GM12878 (cell line): Measurements from ENCODE around the gene SYTL1. TPM values are rescaled to one million over a fixed set of nuclear protein-coding genes. Genes with fewer than 3 reads are reported as not detected.
A peak's percentile ranks its signal among the peaks of the same experiment; 100 is the strongest.

Source experiments
- ATAC-seq: fragments of 200-7000 bp; cut with Tn5 transposase; 3 replicates; pipeline ENCODE4 v1.9.1; 2020; ENCODE audit warnings: mild to moderate bottlenecking, moderate library complexity
- BruUV-seq: library from RNA; stranded (reverse); fragments of 400-500 nt; replicated peaks from 2 replicates; lab custom pipeline; 2021; lab: Mats Ljungman, UMichigan
- CTCF ChIA-PET: fragments of 300-600 bp; sonication (Branson Sonifier 250); formaldehyde crosslinking; extraction: SDS; loops from one replicate; lab custom pipeline; 2021; ENCODE audit warnings: inconsistent platforms; lab: Yijun Ruan, JAX
- POLR2A ChIA-PET: fragments of 350-600 bp; formaldehyde crosslinking; extraction: SDS; loops from one replicate; lab custom pipeline; 2021; ENCODE audit warnings: inconsistent platforms; lab: Charles Lee
- RAD21 ChIA-PET: fragments of 300-600 bp; sonication (Branson Sonifier 250); formaldehyde crosslinking; loops from one replicate; lab custom pipeline; 2023; ENCODE audit warnings: antibody characterized with exemption; ENCODE audit not compliant: unreplicated experiment; lab: Charles Lee
- SMC1A ChIA-PET: fragments of 300-600 bp; sonication (Branson Sonifier 250); formaldehyde crosslinking; loops from one replicate; lab custom pipeline; 2023; ENCODE audit not compliant: unreplicated experiment, uncharacterized antibody; lab: Charles Lee
- DNase-seq: peaks from one replicate; pipeline ENCODE4 v3.0.0-alpha.2; 2011; ENCODE audit warnings: low read depth, low spot score
- FAIRE-seq: peaks from 3 replicates; lab custom pipeline; 2011; peaks lifted over from hg19 to GRCh38; lab: Jason Lieb, UNC
- H2AFZ ChIP-seq: 2 replicates; pipeline ENCODE4 v1.6.0; 2011; ENCODE audit warnings: low read depth, low read length, control low read depth; ENCODE audit not compliant: control insufficient read depth
- H3K27ac ChIP-seq: 2 replicates; pipeline ENCODE4 v1.5.1; 2011; ENCODE audit warnings: control low read depth; ENCODE audit not compliant: control insufficient read depth, insufficient read depth
- H3K27me3 ChIP-seq, 2 experiments: replicated peaks in 1 of 2; 2 replicates each; pipeline versions ENCODE4 v1.6.0 to v1.6.1; 2011; ENCODE audit warnings: low read length in 1 of 2; ENCODE audit not compliant: control insufficient read depth in 2 of 2, insufficient read depth in 2 of 2
- H3K36me3 ChIP-seq, 2 experiments: 2 replicates each; pipeline ENCODE4 v1.5.1; 2011; ENCODE audit warnings: low read length in 1 of 2; ENCODE audit not compliant: control insufficient read depth in 2 of 2, insufficient read depth in 2 of 2
- H3K4me1 ChIP-seq: 2 replicates; pipeline ENCODE4 v1.6.1; 2011; ENCODE audit warnings: mild to moderate bottlenecking, low read length, moderate library complexity, mixed read lengths; ENCODE audit not compliant: control insufficient read depth, insufficient read depth
- H3K4me2 ChIP-seq: 2 replicates; pipeline ENCODE4 v1.6.0; 2011; ENCODE audit warnings: control low read depth; ENCODE audit not compliant: control insufficient read depth, insufficient read depth
- H3K4me3 ChIP-seq: fragments of 200-600 bp; sonication (generic); 2 replicates; pipeline ENCODE4 v1.5.1; 2016
- H3K79me2 ChIP-seq: 2 replicates; pipeline ENCODE4 v1.6.0; 2011; ENCODE audit warnings: low read length; ENCODE audit not compliant: control insufficient read depth, insufficient read depth
- H3K9ac ChIP-seq: 2 replicates; pipeline ENCODE4 v1.8.0; 2011; ENCODE audit warnings: low read length, control low read depth, mixed read lengths; ENCODE audit not compliant: control insufficient read depth, insufficient read depth
- H3K9me3 ChIP-seq: replicated peaks from 3 replicates; pipeline ENCODE4 v1.5.1; 2011; ENCODE audit warnings: mild to moderate bottlenecking, low read length; ENCODE audit not compliant: control insufficient read depth, insufficient read depth
- H4K20me1 ChIP-seq: 2 replicates; pipeline ENCODE4 v1.6.0; 2011; ENCODE audit not compliant: control insufficient read depth, insufficient read depth
- ATF2 ChIP-seq: IDR thresholded peaks from 2 replicates; pipeline ENCODE4 v1.6.1; 2012; ENCODE audit warnings: low read length, inconsistent platforms
- ATF7 ChIP-seq: fragments of 450-650 bp; IDR thresholded peaks from 2 replicates; pipeline ENCODE4 v1.6.1; 2016; ENCODE audit warnings: low read depth, mild to moderate bottlenecking
- CHD1 ChIP-seq: IDR thresholded peaks from 2 replicates; pipeline ENCODE4 v1.6.1; 2012; ENCODE audit warnings: low read depth, low read length, improper control_type of control experiment
- DPF2 ChIP-seq: fragments of 450-650 bp; IDR thresholded peaks from 2 replicates; pipeline ENCODE4 v1.6.1; 2017; ENCODE audit warnings: mild to moderate bottlenecking
- GATAD2B ChIP-seq: fragments of 450-650 bp; conservative IDR thresholded peaks from 2 replicates; pipeline ENCODE4 v1.6.1; 2017; ENCODE audit warnings: low read depth, mild to moderate bottlenecking, moderate library complexity
- IRF4 ChIP-seq: IDR thresholded peaks from 2 replicates; pipeline ENCODE4 v1.6.1; 2011; ENCODE audit warnings: low read depth, low read length
- NFYB ChIP-seq: IDR thresholded peaks from 2 replicates; pipeline ENCODE4 v1.6.1; 2011; ENCODE audit warnings: low read depth, mild to moderate bottlenecking, low read length, improper control_type of control experiment, moderate library complexity; ENCODE audit not compliant: insufficient read depth
- PBX3 ChIP-seq: IDR thresholded peaks from 2 replicates; pipeline ENCODE4 v1.6.1; 2011; ENCODE audit warnings: mild to moderate bottlenecking, low read depth, low read length, moderate library complexity; ENCODE audit not compliant: insufficient replicate concordance
- PKNOX1 ChIP-seq: fragments of 450-650 bp; IDR thresholded peaks from 2 replicates; pipeline ENCODE4 v1.6.1; 2016; ENCODE audit warnings: mild to moderate bottlenecking
- SIX5 ChIP-seq: IDR thresholded peaks from 2 replicates; pipeline ENCODE4 v1.6.1; 2011; ENCODE audit warnings: mild to moderate bottlenecking, low read depth, low read length, moderate library complexity; ENCODE audit not compliant: severe bottlenecking
- SMAD5 ChIP-seq: IDR thresholded peaks from 2 replicates; pipeline ENCODE4 v1.6.1; 2016; ENCODE audit warnings: antibody characterized with exemption, low read depth
- USF1 ChIP-seq: IDR thresholded peaks from 2 replicates; pipeline ENCODE4 v1.6.1; 2011; ENCODE audit warnings: borderline replicate concordance, low read depth, mild to moderate bottlenecking, moderate library complexity, mixed read lengths, low read length; ENCODE audit not compliant: insufficient read depth; ENCODE audit errors: extremely low read length
- ZZZ3 ChIP-seq: IDR thresholded peaks from 2 replicates; pipeline ENCODE4 v1.6.1; 2011; ENCODE audit warnings: low read depth; ENCODE audit not compliant: control insufficient read depth, insufficient read length
- WGBS: methylation state at CpG from one replicate; pipeline ENCODE4 v1.1.6; 2016; ENCODE audit warnings: low lambda C conversion rate; ENCODE audit not compliant: insufficient replicate concordance, insufficient coverage; ENCODE audit errors: missing lambda C conversion rate; 5-methylcytosine and 5-hydroxymethylcytosine counted together
- in situ Hi-C: fragments of 300-500 bp; cut with MboI; formaldehyde crosslinking; loops from 9 replicates; pipeline ENCODE4 v1.14.3; 2018; ENCODE audit warnings: mixed read lengths
- intact Hi-C: fragments of 100-400 bp; cut with micrococcal nuclease; formaldehyde crosslinking; loops from one replicate; pipeline ENCODE4 v1.14.2; 2022; ENCODE audit not compliant: unreplicated experiment
- polyA plus RNA-seq, 11 experiments: library from polyadenylated mRNA; depleted of rRNA in 4 of 11; unstranded in 6 of 11; stranded (reverse) in 5 of 11; fragments of >200 nt; fragmentation: Nextera tagmentation in 4 of 11; fragmentation: Illumina TruSeq in 1 of 11; extraction: Ambion mirVana in 4 of 11; extraction: Trizol in 1 of 11; gene quantifications; 1 replicate in 1 of 11; 2 replicates in 10 of 11; pipeline versions ENCODE4 v1.2.1 to v1.2.3, GENCODE V29; 2011 to 2016; ENCODE audit warnings: inconsistent platforms in 2 of 11, missing spikeins in 2 of 11, low read depth in 1 of 11
- total RNA-seq, 4 experiments: library from RNA; depleted of rRNA in 3 of 4; stranded (reverse); fragments of >200 nt in 3 of 4; fragmentation: Illumina TruSeq in 1 of 4; extraction: Trizol in 1 of 4; gene quantifications; 2 replicates each; pipeline versions ENCODE4 v1.2.1 to v1.2.3, GENCODE V29; 2013 to 2021

Gene SYTL1
- total and polyA plus RNA-seq, 10 of the 15 experiments (the other 5 are each of a cell fraction or from before 2014, with no cell fraction given) = 0.72 to 45.6 (median 14.8) TPM

- DNase-seq (no peak), ATAC-seq (no peak), FAIRE-seq (no peak)
- H3K27me3 ChIP-seq = no peaks in the 10 kb centered on the region; a peak in 1 of 4 replicates
- ChIA-PET CTCF (interaction anchor here (2.4 kb wide), 1 partner anchor 10 kb away, joined by 5 read pairs; no protein-coding TSS in a partner anchor), POLR2A (no interaction called here), SMC1A (no interaction called here), RAD21 (interaction anchor here (0.9 kb wide), 1 partner anchor 9 kb away, joined by 3 read pairs; no protein-coding TSS in a partner anchor)
- H4K20me1 ChIP-seq = no peaks in the 10 kb centered on the region
- H3K27ac ChIP-seq = no peak overlapping the region
- H3K79me2 ChIP-seq = no peaks in the 10 kb centered on the region
- no TSS peak for BruUV-seq
- H3K9me3 ChIP-seq = no peaks in the 10 kb centered on the region
- intact Hi-C loops = no loop called here
- H3K36me3 ChIP-seq = no peaks in the 10 kb centered on the region
- in situ Hi-C loops = no loop called here
- 80% methylated on average over 21 of the region's 21 CpGs for WGBS
- H3K9ac ChIP-seq = no peak overlapping the region
- no peak for TF ChIP-seq ZZZ3
- TF ChIP-seq PKNOX1 = no peak
- no peak for TF ChIP-seq USF1
- H3K4me2 ChIP-seq = peak overlapping the region; percentile 98; the same call in 1 of the 2 replicates
- H3K4me3 ChIP-seq = 0 out of 2 replicates have a peak overlapping the region, but pooled peaks have one; percentile 57
- H3K4me1 ChIP-seq = peaks cover 18% of the 10 kb centered on the region
- H2AFZ ChIP-seq = no peak overlapping the region
These were observed 19.2 kb downstream of the SYTL1 start for GRCh38 chr1:27361044-27361402.

- in situ Hi-C loops = no loop called here
- Histone ChIP-seq H3K4me3 (no peak overlapping the region), H4K20me1 (no peaks in the 10 kb centered on the region), H3K79me2 (no peaks in the 10 kb centered on the region), H3K27me3 (no peaks in the 10 kb centered on the region; a peak in 1 of 4 replicates), H2AFZ (no peak overlapping the region), H3K9ac (no peak overlapping the region), H3K36me3 (no peaks in the 10 kb centered on the region), H3K4me2 (no peak overlapping the region), H3K27ac (no peak overlapping the region), H3K4me1 (peaks cover 18% of the 10 kb centered on the region), H3K9me3 (no peaks in the 10 kb centered on the region)
- ChIA-PET RAD21 (interaction anchor here (0.6 kb wide), 1 partner anchor 23 kb away, joined by 4 read pairs; no protein-coding TSS in a partner anchor), POLR2A (interaction anchor here (1.1 kb wide), 1 partner anchor 244 kb away, joined by 3 read pairs; no protein-coding TSS in a partner anchor), CTCF (interaction anchor here (1.8 to 2.4 kb wide), 2 partner anchors 9 to 30 kb away, joined by 5 to 9 read pairs; partner anchors contain the start of gene GPR3), SMC1A (interaction anchor here (1.3 kb wide), 1 partner anchor 26 kb away, joined by 4 read pairs; no protein-coding TSS in a partner anchor)
- FAIRE-seq = no peak
- intact Hi-C loops = no loop called here
- ATAC-seq = no peak
- WGBS = 76% methylated on average over 8 of the region's 8 CpGs
- no peak for DNase-seq
- no TSS peak for BruUV-seq
- TF ChIP-seq ATF2 (no peak), PBX3 (no peak), SMAD5 (no peak), SIX5 (no peak), GATAD2B (no peak), CHD1 (no peak), NFYB (no peak), DPF2 (no peak), IRF4 (no peak), ATF7 (no peak)
These were observed 19.7 kb downstream of the SYTL1 start for GRCh38 chr1:27361553-27361952.
